Fibroblast of peridontal ligament (primary cell): ENCODE measurements around the gene HGS.
"Not testable (repeated sequence)": the region's sequence is repeated elsewhere in the genome, so short reads cannot be mapped to it uniquely, and the experiment has no call there.

ENCODE experiments used
- DNase-seq: peaks from one replicate; pipeline ENCODE4 v3.0.0-alpha.2; 2010; ENCODE audit errors: extremely low read depth

The HGS gene

GRCh38 chr17:81717049-81717765, 33.4 kb downstream of the HGS start:
- DNase-seq = no peak

- no peak for DNase-seq
Observed at GRCh38 chr17:81717766-81718089, 33.9 kb downstream of the HGS start.

GRCh38 chr17:81719410-81720266, 35.8 kb downstream of the HGS start:
- DNase-seq = no peak

DNA sequence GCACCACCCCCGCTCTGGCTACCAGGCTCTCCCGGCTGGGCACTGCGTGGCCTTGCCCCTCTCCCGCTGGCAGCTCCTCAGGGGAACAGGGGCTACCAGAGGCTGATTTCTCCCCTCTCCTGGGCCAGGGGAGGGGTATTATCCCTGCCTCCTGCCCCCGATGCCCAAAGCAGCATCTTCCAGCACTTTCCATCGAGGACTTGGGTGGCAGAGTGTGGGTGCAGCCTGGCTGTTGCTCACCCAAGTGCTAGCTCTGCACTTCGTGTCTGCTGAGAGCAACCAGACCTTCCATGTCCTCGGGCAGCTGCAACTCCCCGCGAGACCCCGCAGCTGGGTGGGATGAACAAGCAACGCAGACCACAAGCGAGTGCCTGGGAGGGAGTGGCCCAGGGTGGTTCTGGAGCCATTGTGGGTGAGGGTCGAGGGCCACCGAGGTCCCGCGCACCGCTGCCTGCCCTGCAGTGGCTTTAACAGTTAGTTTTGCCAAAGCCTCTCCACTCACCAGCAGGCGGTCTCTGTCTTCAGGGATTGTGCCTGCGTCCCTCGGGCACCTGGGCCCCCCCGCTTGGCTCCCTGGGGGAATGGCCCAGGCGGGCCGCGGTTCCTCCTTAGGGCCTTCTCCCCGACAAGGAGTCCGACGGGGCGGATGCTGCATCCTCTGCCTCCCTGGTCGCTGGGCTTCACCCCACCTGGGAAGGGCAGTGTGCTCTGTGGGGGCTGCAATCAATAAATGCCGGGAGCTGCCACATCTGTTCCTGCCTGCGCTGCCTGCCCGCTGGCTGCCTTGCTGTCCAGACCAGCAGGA, 36.7 kb downstream of the HGS start:
- no peak for DNase-seq

- no peak for DNase-seq
Observed at GRCh38 chr17:81722184-81723120, 38.6 kb downstream of the HGS start.

- no peak for DNase-seq
Observed at GRCh38 chr17:81723651-81724209, 39.9 kb downstream of the HGS start.

GRCh38 chr17:81725439-81725838, 41.6 kb downstream of the HGS start:
- DNase-seq = no peak

DNA sequence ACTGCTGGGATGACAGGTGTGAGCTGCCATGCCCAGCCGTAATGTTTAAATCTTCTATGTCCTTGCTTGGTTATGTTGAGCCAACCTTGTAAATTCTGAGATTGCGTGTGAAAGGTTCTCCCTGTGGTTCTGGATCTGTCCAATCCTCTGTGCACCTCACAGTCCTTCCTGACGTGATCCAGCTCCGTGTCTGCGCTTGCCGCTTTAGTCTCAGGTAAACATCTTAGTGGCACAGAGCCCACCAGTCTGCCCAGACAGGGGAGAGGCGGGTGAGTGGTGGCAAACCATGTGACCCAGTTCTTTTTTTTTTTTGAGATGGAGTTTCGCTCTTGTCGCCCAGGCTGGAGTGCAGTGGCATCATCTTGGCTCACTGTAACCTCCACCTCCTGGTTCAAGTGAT, 42.2 kb downstream of the HGS start:
- no peak for DNase-seq

DNA sequence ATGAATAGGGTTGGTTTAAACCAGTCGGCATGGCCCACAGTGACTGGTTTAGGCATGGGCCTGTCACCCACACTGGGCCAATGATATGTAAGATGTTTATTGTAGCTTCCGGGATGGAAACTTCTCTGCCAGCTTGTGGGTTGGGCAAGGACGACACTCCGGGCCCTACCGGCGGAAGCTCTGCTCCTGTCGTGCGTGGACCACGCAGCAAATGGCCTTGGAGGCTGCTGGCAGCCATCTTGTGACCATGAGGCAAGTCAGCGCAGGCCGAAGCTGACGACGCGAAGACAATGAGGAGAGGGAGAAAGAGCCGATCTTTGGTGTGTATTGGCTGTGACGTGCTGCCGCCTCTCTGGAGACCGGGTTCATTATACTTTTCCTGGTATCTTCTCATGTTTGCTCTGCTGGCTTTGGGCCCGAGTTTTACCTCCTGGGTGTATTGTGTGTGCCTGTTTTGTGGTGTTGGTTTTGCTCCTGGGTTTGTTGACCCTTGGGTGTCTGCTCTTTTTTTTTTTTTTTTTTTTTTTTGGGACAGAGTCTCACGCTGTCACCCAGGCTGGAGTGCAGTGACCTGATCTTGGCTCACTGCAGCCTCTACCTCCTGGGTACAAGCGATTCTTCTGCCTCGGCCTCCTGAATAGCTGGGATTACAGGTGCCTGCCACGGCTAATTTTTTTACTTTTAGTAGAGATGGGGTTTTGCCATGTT, 43.7 kb downstream of the HGS start:
- DNase-seq = no peak

- peak; percentile 61 for DNase-seq
Observed at GRCh38 chr17:81733507-81734404, 49.9 kb downstream of the HGS start.

GRCh38 chr17:81734405-81735263, 50.8 kb downstream of the HGS start:
- DNase-seq = no peak

DNA sequence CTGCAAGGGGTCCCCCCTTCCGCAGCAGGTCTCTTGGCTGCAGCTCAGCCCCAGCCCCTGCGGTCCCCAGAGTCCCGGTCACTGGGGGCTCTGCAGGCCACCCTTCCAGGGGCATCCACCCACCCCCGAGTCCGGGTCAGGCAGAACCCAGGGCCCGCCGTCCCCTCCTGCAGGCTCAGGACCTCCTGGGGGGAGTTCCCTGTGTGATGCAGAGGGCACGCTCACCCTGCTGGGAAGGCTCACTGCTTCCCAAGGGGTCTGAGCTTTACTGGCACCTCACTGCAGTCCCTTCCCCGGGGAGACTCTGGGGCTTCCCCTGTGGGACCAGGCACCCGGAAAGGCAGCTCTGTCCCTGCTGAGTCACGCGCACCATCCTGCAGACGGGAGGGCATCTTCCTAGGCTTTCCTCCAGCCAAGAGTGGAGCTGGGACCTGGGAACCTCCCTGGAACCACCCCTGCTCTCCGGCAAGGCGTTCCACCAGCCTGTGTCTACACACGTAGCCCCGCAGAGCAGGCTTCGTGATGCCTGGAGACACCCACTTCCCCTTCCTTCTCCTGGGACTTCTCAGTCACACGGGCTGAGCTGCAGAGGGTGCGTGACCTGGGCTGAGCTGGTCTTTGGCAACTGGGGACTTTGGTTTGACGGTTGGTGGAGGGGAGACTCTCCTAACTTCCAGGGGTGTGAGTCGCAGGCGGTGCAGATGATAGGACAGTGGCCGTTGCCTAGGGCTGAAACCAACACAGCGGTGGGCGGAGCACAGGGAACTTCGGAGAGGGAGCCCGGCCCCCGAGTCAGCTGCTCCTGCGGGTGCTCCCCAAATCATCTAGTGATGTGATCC, 51.7 kb downstream of the HGS start:
- DNase-seq = no peak

DNA sequence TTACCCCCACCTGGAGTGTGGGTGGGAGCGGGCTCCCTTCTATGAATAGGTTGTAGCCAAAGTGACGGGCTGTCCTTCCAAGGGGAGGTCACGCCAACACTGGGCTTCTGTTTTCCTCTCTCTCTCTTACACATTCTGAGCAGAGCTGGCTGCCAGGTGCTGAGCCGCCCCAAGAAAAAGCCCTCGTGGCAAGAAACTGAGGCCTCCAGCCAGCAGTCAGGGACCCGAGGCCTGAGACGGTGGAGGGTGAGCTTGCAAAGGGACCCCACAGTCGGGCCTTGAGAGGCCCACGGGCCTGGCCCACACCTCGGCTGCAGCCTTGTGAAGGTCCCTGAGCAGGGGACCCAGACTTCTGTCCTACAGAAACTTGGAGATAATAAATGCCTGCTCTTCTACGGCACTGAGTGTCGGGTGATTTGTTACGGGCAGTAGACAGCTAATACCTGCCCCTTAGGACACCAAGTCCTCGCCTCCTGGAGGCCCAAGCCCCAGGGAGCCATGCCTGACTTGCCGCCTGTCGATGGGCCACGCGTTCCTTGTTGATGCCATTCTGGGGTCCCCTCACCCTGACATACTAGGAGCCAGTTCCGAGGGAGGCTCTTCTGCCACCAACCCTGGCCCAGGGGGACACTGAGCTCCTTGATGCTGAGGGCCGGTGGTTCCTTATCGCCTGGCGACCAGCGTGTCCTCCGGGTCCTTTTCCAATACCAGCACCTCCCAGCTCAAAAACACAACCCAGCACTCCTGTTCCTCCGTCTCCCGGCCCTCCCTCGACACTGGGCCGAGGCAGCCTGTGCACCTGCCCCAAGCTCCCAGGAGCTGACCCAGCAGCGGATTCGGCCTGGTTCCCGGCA, 54.4 kb downstream of the HGS start:
- no peak for DNase-seq

GRCh38 chr17:81738801-81739393, 55.1 kb downstream of the HGS start:
- DNase-seq = no peak

- DNase-seq = not testable (repeated sequence)
Observed at GRCh38 chr17:81739593-81739992, 55.8 kb downstream of the HGS start.

DNA sequence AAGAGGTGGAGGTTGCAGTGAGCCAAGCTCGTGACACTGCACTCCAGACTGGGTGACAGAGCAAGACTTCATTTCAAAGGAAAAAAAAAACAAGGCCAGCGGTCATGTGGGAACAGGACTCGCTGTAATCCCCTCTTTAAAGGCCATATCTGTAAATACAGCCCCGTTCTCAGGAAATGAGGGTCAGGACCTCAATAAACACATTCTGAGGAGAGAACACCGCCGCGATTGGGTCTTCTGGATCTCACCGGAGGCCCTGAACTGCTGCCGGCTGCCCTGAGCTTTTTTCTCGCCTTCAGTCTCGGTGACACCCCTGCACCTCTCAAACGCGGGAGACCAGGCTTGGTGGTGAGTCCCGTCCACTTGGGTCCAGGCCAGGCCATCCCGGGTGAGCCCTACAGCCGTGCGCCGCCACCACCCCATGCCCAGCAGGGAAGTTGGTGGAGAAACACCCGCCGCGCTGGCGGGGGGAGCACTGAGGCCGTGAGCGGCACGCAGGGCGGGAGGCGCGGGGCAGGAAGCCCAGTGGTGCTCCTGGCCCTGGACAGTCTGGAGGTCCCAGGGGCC, 56.7 kb downstream of the HGS start:
- no peak for DNase-seq
